TTC549 (cell line): ENCODE data around the gene TNIK.
"Not testable (repeated sequence)": the region's sequence is repeated elsewhere in the genome, so short reads cannot be mapped to it uniquely, and the experiment has no call there.

Experiments
- FAIRE-seq: peaks from 2 replicates; lab custom pipeline; 2012; peaks lifted over from hg19 to GRCh38; lab: Jason Lieb, UNC

Gene TNIK

DNA sequence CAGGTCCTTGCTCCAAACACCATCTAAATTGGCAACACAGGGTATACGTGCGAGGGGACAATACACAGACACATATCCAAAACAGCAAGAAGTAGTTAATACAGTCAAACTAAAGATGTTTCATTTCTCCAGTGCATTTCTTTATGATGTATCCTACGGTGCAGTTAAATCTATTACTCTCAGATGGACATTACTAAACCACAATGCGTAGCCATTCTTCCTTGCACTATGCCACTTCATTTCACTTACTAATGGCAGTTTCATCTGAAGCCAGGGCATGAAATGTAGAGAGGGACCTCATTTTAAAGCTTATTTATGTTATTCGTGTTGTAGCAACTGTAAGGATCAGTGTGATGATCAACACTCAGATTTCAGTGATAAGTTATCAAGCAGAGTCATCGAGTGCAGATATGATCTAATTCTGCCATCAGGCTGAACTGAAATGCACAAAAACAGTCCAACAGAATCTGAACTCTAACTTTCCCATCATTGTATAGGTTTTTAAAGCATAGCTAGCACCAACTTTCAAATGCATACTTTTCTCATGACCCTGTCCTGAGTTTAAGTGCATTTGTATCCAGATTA, 14.5 kb downstream of the TNIK start:
- FAIRE-seq: no peak

DNA sequence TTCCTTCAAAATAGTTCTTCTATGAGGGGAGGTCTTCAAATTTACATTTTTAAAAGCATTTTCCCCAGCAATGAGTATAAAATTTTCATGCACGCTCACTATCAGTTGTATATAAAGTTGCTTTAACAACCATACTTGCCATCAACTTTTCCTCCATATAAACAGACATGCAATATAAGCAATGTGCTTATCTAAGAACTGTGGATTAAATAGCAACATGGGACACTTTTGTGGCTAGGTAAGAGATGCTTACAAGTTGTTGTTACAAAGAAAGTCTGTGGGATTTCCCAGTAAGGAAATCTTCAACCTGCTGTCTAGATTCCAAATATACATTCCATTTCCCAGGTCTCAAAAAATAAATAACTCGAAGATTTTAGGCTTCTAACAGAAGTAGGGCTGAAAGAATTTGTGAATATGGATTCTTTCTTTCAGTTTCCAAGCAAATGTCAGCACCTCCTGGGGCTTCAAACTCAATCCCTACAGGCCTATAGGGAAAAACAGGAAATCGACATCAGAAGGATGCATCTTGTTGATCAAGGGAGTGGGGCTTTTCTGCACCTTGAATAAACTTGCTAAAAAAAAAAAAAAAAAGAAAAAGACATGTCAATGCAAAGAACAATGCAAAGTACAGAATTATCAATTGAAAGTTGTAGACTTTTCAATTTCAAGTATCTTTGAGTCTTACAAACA, 16.1 kb downstream of the TNIK start:
- FAIRE-seq: no peak

DNA sequence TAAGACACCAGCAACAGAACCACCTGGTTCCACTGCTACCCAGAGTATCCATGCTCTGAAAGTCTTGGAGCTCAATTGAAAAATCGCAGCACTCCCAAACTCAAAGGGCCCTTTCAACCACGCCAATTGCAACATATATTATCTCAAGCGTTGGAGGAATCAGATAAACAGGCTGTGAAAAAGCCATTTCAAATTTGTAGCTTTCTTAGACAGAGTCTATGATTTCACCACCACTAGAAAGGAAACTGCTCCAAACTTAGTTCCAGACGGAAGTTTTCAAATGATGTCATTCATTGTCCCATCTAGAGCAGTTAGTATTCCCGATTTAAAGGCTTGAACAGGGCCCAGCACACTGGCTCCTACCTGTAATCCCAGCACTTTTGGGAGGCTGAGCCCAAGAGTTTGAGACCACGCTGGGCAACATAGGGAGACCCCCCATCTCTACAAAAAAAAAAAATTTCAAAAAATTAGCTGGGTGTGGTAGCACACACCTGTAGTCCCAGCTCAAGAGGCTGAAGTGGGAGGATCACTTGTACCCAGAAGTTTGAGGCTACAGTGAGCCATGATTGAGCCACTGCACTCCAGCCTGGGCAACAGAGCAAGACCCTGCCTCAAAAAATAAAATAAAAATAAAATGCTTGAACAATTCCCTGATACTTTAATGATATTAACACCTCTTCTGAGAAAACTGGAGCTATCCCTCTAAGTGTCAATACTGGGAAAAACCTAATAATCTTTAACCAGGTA, 16.8 kb downstream of the TNIK start:
- no peak for FAIRE-seq

DNA sequence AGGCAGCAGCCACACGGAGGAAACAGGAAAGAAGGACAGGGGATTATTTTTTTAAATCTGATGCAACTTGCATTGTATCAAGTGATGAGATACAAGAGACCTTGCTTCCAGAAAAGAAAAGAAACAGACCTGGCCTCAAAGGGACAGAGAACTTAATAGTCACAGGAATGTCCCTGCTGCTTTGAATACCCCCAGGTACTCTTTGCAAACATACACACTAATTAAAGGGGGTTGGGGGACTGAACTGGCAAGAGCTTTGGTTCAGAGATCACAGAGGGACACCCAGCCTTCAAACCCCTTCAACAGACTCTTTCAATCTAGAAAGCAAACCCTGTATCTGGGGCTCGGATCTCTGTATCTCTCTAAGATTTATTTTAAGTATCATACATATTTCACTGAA, 18.0 kb downstream of the TNIK start:
- FAIRE-seq: no peak

DNA sequence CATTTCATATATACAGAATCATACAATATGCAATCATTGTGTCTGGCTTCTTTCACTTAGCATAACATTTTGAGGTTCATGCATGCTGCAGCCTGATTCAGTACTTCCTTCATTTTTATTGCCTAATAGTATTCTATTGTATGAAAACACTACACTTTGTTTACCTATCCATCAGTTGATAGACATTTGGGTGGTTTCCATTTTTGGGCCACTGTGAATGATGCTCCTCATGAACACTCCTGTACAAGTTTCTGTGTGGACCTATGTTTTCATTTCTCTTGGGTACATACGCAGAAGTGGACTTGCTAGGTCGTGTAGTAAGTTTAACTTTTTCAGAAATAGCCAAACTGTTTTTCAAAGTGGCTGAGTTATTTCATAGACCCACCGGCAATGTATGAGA, 18.8 kb downstream of the TNIK start:
- FAIRE-seq: no peak

DNA sequence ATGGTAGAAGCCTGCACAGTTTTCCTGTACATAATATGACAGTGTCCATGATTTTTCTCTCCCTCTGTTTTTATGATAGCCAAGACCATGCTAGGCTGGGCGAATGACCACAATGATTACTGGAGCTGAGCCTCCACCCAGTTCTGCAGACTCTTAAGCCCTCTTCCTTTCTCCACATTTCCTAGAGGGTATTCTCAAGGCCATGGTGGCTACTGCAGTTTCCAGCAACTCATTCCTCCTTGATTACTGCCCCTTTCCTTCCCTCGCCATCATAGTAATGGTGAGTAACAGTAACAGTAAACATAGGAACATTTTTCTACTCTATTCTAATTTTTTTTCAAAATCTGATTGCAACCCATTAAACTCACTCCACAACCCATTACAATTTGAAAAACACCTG, 20.2 kb downstream of the TNIK start:
- FAIRE-seq: no peak

DNA sequence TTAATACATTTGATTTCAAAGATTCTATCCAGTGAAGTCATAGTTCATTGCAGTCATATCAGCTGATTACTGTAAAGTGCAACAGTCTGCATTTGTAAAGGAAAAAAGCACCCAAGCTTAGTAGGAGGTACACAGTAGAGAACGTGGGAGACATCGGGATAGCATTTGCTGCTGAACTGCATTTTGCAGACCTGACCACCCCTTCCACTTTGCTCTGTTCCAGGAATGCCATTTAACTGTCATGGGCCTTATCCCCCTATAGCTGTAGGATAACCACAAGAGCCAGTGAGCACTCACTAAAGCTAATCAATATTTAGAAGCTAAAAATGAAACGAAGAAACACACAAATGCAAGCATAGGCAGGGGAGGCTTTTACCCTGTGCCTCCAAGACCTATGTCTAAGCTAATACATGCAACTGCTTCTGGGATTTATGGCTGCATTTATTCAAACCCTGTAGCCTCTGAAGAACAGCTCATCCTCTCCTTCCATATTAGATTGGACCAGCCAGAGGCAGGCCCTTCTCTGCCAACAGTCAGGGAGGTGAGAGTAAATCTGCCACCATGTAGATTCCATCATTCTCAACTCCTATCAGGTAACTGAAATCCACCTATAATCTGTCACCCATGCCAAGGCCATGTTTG, 23.0 kb downstream of the TNIK start:
- FAIRE-seq: no peak

DNA sequence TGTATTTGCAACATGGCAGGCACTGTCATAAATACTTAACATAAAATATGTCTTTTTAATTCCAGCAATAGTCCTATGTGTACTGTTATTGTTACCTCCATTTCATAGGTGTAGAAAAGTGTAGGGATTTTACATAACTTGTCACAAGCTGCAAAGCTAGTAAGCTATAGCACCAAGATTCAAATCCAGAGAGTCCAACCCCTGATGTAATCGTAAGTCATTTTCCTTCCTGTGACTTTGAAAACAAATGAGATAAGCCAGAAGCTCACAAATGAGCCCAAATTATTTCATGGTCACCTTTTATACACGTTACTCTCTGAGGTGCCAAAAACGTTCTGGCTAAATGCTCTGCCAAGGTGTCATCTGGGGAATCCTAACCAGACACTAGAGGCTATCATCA, 23.8 kb downstream of the TNIK start:
- FAIRE-seq: no peak

DNA sequence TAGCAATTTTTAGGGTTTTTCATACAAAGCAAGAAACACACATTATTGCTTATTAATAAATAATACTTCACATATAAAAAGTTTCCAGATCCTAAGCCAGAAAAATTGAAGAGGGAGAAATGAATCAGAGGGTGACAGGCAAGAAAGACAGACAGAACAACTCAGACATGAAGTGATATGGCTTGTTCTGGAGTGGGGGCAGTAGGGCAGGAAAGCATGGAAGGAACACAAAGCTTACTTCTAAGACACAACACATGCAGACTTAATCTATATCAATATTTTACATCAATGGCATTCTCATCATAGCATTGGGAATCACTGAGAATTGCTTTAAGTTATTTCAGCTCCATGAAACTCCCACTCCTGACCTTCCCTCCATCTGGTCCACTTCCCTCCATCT, 24.4 kb downstream of the TNIK start:
- no peak for FAIRE-seq

DNA sequence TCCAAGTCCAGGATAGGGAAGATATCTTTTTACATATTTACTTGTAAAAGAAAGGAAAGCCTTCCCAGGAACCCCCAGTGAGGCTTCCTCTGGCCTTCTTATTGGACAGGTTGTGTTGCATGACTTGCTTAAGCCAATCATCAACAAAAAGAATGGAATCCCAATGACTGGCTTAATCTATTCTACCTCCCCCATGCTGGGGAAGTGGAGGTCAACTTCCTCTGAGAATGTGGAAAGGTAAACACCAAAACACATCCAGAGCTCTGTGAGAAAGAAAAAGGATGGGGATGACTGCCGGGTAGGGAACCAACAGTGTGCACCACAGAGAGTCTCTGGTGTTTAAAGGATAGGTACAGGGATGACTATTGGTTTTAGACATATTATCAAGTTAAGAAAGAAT, 25.1 kb downstream of the TNIK start:
- no peak for FAIRE-seq

DNA sequence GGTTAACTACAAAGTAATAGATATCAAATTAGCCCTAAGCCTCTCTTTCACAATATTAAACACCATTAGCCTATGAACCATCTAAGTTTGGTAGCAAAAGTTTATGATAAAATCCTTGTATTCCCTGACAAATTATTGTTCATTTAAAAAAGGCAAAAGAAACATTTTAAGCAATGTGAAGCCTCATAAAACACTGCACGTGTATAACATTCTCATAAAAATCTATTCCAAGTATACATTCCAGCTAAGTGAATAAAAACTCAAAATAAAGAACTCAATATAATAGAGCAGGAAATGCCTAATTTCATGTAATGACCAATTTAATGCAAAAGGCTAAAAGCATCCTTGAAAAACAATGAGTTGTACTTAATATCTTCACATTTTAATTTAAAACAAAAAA, 27.7 kb downstream of the TNIK start:
- no peak for FAIRE-seq

DNA sequence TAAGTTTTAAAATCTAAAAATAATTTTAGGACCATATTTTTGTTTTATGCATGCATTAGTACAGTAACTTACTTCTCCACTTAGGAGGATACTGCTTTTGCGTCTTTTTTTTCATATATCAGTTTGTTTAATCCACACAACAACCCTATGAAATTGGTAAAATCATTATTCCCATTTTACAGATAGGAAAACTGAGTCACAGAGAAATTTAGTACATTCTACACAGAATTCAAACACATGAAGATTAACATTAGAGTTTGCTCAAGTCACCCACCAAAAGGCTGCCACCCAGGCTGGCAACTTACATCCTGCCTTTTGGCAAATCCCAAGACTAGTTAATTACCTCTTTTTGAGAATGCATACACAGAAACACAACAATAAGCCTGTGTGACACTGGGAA, 28.7 kb downstream of the TNIK start:
- no peak for FAIRE-seq

DNA sequence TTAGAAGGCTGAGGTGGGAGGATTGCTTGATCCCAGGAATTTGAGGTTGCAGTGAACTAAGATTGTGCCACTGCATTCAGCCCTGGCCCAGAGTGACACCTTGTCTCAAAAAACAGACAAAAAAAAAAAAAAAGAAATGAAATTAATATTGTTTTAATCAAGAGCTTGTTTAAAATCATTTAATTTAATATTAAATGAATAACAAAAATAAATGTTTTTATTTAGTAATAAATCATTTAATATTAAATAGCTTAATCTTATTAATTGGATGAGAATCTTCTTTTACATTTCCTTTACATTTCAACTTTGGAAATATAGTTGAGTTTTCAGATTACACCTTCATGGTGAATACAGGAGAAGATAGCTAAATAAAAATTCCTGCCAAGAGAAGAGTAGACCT, 29.7 kb downstream of the TNIK start:
- peak; percentile 43 for FAIRE-seq

DNA sequence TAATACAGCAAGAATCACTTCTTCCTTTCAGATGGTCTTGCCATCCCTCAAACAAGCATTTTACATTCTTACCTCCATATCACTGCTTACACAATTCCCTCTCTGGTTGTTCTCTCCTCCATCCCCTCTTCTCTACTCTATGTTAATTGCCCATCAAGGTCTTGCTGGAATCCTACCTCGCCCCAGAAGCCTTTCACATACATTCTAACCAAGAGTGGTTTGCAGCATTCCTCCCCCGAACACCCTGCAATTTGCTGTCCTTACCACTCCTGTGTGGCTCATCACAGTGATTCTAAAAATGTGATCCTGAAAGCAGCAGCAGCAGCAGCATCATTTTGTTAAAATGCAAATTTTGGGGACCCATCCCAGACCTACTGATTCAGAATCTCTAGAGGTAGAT, 30.6 kb downstream of the TNIK start:
- FAIRE-seq: no peak

DNA sequence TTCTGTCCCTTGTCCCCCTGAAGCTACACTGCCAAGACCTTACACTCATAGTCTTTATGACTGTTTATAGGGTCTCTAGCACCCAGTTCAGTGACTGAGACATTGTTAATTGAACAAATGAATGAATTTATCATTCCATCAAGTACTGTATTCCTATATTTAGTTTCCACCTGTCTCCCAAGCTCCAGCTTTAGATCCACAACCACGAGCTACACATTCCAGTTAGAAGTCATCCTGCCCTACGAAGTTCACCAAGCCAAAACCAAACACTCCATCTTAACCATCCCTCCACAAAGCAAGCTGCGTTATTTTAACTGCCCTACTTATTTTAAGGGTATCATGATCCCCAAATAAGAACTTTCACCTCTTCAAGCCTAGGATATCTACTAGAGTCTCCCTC, 31.3 kb downstream of the TNIK start:
- FAIRE-seq: no peak

DNA sequence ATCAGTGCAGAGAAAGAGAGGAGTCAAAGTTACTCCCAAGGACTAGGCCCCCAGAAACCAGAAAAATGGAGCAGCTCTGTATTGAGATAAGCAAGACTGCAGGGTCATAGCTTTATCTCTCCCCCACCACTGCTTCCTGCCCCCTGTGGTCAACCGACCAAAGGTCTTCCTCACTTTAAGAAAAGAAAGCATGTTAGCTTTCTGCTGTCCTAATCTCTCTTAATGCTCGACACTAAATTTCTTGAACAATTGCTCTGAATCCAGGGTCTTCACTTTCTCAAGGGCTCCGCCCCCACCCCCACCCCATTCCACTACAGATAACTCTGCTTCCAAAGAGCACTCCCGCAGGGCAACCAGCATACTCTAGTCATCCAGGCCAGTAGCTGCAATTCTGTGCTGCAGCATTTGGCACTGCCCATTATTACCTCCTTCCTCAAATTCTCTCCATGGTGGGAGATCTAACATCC, 31.9 kb downstream of the TNIK start:
- FAIRE-seq: no peak

DNA sequence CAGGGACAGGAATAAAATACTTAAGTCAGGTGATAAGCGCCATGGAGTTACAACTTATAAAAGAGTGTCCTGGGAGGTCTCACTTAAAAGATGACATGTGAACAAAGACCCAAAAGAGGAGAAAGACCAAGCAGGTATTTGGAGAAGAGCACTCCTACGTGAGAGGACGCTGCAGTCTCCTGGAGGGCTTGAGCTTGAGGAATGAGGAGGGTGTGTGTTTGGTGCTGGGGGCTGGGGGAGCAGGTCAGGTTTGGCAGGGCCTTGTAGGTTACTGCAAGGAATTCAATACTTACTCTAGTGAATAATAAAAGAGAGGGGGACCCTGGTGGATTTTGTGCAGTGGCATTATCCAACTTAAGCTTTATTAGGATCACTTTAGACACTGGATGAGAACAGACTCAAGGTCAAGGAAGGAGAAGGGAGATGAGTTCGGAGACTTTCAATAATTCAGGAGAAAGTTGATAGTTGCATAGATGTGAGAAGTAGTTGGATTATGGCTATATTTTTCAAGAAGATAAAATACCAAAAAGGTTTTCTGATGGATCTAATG, 32.4 kb downstream of the TNIK start:
- FAIRE-seq: no peak

DNA sequence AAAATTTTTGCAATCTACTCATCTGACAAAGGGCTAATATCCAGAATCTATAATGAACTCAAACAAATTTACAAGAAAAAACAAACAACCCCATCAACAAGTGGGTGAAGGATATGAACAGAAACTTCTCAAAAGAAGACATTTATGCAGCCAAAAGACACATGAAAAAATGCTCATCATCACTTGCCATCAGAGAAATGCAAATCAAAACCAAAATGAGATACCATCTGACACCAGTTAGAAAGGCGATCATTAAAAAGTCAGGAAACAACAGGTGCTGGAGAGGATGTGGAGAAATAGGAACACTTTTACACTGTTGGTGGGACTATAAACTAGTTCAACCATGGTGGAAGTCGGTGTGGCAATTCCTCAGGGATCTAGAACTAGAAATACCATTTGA, 36.1 kb downstream of the TNIK start:
- FAIRE-seq: not testable (repeated sequence)

DNA sequence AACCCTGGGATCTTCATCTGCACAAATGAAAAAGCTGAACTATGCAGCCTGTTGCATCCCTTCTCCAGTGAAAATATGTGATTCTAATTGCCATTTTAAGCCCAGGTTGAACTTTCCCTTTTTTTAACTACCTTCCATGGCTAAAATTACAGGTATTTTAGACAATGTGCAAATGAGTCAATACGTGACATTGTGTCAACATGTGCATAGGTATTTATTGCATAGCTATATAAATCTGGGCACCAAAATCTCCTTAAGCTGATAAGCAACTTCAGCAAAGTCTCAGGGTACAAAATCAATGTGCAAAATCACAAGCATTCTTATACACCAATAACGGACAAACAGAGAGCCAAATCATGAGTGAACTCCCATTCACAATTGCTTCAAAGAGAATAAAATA, 37.4 kb downstream of the TNIK start:
- FAIRE-seq: not testable (repeated sequence)

DNA sequence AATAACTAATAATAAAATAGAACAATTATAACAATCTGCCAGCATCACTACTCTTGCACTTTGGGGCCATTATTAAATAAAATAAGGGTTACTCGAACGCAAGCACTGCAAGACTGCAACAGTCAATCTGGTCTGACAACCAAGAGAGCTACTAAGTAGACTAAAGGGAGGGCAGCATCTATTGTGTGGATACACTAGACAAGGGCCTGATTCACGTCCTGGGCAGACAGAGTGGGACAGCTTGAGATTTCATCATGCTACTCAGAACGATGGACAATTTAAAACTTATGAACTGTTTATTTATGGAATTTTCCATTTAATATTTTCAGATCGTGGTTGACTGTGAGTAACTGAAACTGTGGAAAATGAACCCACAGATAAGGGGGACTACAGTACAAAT, 39.5 kb downstream of the TNIK start:
- no peak for FAIRE-seq

DNA sequence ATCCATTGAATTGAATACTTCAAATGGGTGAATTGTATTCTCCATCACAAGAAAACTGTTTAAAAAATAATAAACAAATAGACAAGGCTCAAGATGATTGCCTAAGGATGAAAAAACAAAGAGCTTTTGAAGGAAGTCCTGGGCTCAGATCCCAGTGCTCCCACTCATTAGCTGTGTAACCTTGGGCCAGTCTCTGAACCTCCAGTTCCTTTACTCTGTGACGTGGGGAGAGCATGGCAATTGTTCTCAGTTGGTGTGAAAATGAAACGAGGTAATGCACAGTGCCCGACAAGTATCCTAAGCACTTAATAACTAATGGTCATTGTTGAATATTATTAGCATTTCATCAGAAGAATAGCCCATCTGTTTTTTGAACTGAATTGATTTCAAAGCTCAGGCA, 40.7 kb downstream of the TNIK start:
- no peak for FAIRE-seq

DNA sequence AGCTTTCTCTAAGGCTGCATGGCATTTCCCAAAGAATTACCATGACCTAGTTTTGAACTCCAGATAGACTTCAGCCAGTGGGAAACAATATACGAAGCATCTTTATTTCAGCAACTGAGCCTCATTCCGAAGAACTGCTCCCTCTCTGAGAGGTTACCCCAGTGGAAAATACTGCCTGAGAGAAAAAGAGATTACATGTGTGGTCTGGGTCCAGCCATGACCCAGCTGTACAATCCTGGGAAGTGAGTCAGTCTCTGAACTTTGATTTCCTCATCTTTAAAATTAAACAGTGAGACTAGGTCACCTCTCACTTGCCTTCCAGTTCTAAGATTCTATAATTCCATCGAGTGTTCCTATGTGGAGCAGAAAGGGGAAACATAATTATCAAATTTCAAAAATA, 42.4 kb downstream of the TNIK start:
- no peak for FAIRE-seq

DNA sequence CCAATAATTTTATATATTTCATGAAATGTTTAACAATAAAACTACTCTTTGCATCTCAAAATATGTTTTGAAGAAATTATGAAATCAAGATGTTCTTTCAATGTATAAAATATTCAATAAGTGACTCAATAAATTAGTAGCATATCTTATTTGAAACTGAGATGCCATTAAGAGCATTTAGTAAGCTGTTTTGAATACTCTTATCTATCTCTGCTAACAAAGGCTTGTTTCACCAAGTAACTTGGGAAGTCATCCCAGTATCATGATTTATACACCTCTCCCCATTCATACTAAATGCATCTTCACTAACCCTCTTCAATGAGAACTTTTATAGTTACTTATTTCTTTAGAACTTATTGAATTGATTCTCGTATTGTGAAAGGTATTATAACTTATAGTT, 43.1 kb downstream of the TNIK start:
- FAIRE-seq: no peak
